Choroid plexus epithelial cell (primary cell): ENCODE data around the gene ICAM5.
A peak's percentile ranks its signal among the peaks of the same experiment; 100 is the strongest.
"Not testable (repeated sequence)": the region's sequence is repeated elsewhere in the genome, so short reads cannot be mapped to it uniquely, and the experiment has no call there.

Source experiments
- DNase-seq: peaks from one replicate; pipeline ENCODE4 v3.0.0-alpha.2; 2010; ENCODE audit warnings: low read depth
- H3K4me3 ChIP-seq: 2 replicates; pipeline ENCODE4 v1.5.1; 2011; ENCODE audit warnings: low read depth, mild to moderate bottlenecking, control low read depth, low read length, moderate library complexity
- TF ChIP-seq, protein P1 (sequence below): conservative IDR thresholded peaks from 2 replicates; pipeline ENCODE4 v1.5.1; 2011; ENCODE audit warnings: low read depth, mild to moderate bottlenecking, control low read depth, inconsistent platforms, low read length, moderate library complexity

The ICAM5 gene, protein sequence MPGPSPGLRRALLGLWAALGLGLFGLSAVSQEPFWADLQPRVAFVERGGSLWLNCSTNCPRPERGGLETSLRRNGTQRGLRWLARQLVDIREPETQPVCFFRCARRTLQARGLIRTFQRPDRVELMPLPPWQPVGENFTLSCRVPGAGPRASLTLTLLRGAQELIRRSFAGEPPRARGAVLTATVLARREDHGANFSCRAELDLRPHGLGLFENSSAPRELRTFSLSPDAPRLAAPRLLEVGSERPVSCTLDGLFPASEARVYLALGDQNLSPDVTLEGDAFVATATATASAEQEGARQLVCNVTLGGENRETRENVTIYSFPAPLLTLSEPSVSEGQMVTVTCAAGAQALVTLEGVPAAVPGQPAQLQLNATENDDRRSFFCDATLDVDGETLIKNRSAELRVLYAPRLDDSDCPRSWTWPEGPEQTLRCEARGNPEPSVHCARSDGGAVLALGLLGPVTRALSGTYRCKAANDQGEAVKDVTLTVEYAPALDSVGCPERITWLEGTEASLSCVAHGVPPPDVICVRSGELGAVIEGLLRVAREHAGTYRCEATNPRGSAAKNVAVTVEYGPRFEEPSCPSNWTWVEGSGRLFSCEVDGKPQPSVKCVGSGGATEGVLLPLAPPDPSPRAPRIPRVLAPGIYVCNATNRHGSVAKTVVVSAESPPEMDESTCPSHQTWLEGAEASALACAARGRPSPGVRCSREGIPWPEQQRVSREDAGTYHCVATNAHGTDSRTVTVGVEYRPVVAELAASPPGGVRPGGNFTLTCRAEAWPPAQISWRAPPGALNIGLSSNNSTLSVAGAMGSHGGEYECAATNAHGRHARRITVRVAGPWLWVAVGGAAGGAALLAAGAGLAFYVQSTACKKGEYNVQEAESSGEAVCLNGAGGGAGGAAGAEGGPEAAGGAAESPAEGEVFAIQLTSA

DNA sequence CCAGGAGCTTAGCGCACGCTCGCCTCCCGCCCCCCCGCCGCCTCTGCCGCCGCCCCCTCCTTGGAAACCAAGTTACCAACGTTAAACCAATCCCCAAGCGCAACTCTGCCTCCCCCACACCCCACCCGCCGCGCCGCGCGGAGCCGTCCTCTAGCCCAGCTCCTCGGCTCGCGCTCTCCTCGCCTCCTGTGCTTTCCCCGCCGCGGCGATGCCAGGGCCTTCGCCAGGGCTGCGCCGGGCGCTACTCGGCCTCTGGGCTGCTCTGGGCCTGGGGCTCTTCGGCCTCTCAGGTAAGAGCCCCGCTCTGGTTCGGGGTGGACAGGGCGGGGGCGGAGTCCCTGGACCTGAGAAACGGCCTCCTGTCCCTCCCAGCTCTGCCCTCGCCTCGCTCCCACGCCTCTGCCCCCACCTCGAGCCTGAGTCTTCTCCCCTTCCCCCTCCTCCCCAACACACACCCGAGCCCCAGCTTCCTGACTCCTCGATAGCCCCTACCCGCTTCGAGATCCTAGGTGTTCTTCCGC lies at the start of gene ICAM5:
Gene ICAM5 (plus strand): TSS at position 117 of the 521 bp plus-strand sequence. CDS start 92 bp downstream, at position 209.
- peak; percentile 48 for DNase-seq
- TF ChIP-seq, protein P1, sequence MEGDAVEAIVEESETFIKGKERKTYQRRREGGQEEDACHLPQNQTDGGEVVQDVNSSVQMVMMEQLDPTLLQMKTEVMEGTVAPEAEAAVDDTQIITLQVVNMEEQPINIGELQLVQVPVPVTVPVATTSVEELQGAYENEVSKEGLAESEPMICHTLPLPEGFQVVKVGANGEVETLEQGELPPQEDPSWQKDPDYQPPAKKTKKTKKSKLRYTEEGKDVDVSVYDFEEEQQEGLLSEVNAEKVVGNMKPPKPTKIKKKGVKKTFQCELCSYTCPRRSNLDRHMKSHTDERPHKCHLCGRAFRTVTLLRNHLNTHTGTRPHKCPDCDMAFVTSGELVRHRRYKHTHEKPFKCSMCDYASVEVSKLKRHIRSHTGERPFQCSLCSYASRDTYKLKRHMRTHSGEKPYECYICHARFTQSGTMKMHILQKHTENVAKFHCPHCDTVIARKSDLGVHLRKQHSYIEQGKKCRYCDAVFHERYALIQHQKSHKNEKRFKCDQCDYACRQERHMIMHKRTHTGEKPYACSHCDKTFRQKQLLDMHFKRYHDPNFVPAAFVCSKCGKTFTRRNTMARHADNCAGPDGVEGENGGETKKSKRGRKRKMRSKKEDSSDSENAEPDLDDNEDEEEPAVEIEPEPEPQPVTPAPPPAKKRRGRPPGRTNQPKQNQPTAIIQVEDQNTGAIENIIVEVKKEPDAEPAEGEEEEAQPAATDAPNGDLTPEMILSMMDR = no peak
- peak within 1 kb of the TSS; percentile 60 for H3K4me3 ChIP-seq

DNA sequence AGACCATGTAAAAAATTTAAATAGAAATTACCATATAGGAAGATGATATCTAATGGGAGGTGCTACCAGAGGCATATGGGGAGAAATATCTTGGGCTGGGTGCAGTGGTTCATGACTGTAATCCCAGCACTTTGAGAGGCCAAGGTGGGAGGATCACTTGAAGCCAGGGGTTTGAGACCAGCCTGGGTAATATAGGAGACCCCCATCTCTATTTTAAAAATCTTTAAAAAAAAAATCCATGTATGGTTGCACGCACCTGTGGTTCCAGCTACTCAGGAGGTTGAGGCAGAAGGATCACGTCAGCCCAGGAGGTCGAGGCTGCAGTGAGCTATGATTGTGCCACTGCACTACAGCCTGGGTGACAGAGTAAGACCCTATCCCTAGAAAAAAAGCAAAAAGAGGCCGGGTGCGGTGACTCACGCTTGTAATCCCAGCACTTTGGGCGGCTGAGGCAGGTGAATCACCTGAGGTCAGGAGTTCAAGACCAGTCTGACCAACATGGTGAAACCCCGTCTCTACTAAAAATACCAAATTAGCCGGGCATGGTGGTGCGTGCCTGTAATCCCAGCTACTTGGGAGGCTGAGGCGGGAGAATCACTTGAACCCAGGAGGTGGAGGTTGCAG lies 47.8 kb upstream of the ICAM5 start:
- not testable (repeated sequence) for DNase-seq, H3K4me3 ChIP-seq

DNA sequence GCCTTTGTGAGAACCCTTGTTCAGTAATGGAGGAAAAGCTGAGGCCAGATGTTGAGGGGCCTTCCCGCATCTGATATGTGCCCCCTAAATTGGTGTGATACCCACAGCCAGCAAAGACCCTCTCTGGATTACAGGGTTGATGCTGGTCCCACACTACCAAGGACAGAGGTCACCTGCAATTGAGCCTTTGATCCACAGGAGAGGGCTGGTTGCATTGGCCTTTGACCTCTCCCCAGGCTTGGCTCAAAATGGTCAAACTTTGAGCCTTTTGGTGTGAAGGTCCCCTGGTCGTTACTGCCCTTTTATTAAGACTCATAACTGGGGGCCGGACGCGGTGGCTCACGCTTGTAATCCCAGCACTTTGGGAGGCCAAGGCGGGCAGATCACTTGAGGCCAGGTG lies 46.1 kb upstream of the ICAM5 start:
- no peak for DNase-seq

DNA sequence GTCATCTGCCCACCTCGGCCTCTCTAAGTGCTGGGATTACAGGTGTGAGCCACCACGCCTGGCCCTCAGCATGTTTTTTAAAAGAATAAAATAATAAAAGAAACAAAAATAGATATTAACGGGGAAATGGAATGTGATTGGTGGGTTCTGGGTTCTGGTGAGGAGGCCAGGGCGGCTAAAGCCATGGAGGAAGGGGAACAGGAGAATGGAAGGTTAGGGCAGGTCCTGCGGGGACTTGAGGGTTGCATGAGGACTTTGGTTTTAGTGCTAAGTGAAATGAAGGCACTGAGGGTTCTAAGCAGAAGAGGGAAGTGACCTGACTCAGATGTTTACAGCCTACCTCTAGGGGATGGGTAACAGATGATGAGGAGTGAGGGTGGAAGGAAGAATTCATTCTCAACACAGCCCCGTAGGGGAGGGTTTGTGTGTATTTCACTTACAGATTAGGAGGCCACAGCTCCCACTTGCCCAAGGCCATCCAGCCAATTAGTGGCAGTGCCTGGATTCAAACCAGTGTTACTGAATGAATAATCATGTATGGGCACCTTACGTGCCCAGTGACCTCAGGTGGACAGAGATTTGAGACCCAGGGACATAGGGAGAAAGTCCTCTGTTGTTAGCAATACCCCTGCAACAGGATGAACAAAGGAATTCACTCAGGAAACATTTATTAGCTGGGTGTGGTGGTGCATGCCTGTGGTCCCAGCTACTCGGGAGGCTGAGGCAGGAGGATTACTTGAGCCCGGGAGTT lies 44.4 kb upstream of the ICAM5 start:
- TF ChIP-seq, protein P1 = no peak
- no peak for DNase-seq
- no peak overlapping the region for H3K4me3 ChIP-seq

More for the DNA sequence above, 46.1 kb upstream of the ICAM5 start:
- TF ChIP-seq, protein P1 = no peak
- H3K4me3 ChIP-seq = no peak overlapping the region

DNA sequence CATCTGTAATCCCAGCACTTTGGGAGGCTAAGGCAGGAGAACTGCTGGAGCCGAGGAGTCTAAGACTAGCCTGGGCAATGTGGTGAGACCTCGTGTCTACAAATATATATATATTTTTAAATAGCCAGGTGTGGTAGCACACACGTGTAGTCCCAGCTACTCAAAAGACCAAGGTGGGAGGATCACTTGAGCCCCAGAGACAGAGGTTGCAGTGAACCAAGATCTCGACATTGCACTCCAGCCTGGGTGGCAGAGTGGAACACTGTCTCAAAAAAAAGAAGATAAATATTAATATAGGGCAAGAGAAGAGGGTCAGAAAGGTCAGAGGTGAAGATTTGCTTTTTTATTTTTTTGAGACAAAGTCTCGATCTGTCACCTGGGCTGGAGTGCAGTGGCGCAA lies 43.2 kb upstream of the ICAM5 start:
- TF ChIP-seq, protein P1 = no peak
- no peak overlapping the region for H3K4me3 ChIP-seq
- DNase-seq = no peak

DNA sequence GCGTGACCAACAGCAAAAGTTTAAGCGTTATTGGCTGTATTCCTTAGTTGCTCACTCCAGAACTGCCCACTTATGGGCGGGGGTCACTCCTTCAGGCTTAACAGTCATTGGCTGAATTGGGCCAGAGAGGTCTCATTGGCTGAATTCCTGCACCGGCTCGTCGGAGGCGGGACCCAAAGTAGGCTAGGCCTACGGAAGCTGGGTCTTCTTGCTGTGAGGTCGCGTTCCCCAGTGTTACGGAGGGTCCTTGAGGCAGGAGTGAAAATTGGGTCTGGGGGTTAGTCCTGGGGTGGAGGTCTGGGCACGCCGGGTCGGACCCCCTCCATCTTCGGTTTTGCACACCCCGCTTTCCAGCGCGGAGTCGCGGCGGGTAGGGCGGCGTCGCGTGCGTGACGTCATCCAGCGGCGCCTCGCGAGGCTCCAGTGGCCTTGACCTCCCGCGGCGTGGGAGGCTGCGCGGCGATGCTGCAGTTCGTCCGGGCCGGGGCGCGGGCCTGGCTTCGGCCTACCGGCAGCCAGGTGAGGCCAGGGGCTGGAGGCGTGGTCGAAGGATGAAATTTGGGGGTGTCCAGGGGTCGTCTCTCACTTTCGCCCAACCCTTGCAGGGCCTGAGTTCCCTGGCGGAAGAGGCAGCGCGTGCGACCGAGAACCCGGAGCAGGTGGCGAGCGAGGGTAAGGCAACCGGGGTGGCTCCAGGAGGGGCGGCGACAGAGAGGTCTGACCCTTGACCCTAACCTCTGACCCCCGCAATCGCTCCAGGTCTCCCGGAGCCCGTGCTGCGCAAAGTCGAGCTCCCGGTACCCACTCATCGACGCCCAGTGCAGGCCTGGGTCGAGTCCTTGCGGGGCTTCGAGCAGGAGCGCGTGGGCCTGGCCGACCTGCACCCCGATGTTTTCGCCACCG lies 37.7 kb upstream of the ICAM5 start, which contains the start of gene MRPL4:
Gene MRPL4 (plus strand): TSS at position 423 of the 903 bp plus-strand sequence. CDS start 40 bp downstream, at position 463.
- peak; percentile 99 for DNase-seq
- peak within 1 kb of the TSS; percentile 99 for H3K4me3 ChIP-seq
- TF ChIP-seq, protein P1 = no peak
